Measurements from ENCODE around the gene TOM1L2.
"Not testable (repeated sequence)": the region's sequence is repeated elsewhere in the genome, so short reads cannot be mapped to it uniquely, and the experiment has no call there.

TOM1L2 gene

DNA sequence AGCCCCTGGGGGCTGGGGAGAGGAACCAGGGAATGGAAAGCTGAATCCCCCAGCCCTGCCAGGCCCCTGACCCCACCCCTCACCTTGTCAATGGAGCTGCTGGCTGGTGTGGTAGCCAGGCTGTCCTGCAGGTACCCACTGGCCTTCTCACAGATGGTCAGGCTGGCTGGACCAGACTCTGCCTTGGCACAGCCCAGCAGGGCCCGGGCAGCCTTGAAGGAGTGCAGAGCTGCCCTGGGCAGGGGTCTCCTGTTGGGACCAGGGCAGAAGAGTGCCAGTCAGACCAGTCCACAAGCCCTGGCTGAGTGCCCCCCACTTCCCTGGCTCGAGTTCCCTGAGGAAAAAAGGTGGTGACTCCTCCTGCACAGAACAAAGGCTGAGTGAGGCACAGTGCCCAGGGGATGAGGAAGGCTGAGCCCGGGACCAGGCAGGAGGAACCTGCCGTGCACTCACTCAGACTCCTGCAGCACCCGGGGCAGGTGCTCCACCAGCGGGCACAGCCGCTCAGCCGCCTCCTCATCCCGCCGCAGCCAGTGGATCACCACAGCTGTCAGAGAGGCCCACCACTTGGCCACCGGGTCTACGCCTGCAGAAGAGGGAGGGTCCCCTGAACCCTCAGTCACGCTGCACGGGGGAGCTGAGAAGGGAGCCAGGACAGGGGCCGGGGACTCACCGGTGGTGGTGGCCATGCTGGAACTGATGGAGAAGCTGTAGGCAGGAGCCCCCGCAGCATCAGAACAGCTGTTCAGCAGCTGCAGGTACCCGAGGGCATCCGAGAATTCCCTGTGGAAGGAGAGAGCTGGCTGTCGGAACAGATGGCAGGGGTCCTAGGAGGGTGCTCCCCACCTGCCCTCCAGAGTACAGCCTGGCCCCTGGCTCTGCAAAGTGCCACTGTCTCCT, 157.8 kb downstream of the TOM1L2 start:
- no peak for DNase-seq

DNA sequence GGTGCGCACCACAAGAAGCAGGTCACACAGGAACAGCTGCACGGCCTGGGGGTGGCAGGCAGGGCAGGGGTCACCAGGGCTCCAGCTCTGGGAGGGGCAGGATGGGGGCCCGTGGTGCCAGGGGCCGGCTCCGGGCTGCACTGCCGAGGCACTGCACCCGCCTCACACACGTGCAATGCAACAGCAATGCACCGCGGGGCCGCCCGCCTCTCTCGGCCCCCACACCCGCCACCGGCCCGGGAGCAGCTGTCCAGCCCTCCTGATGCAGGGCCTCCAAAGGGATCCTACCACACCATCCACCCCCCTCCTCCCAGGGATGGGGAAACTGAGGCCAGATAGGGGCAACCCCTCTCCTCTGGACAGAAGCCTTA, 158.5 kb downstream of the TOM1L2 start:
- DNase-seq = no peak

DNA sequence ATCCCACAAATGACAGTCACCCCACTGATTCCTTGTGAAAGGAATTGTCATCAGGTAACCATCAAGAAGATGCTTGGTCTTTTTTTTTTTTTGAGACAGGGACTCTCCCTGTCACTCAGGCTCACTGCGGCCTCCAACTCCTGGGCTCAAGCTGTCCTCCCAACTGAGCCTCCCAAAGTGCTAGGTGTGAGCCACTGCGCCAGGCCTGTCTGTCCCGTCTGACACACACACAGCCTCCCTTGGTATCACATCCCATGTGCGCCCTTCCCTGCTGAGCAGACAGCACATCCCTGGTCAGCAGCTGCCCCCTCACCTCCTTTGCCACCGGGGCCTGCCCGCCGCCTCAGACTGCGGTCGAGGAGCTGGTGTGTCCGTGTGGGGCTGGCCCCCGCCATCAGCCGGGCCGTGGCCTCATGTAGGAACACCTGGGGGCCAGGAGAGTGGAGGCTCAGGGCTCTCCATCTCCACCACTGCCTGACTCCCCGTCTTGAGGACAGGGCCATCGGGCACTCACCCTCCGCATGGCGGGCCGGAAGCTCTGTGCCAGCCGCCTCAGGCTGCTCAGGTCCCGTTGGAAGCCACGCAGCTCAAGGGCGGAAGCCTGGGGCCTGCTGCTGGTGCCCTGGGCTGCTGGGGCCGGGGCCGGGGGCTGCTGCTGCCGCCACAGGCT, 159.0 kb downstream of the TOM1L2 start:
- no peak for DNase-seq

DNA sequence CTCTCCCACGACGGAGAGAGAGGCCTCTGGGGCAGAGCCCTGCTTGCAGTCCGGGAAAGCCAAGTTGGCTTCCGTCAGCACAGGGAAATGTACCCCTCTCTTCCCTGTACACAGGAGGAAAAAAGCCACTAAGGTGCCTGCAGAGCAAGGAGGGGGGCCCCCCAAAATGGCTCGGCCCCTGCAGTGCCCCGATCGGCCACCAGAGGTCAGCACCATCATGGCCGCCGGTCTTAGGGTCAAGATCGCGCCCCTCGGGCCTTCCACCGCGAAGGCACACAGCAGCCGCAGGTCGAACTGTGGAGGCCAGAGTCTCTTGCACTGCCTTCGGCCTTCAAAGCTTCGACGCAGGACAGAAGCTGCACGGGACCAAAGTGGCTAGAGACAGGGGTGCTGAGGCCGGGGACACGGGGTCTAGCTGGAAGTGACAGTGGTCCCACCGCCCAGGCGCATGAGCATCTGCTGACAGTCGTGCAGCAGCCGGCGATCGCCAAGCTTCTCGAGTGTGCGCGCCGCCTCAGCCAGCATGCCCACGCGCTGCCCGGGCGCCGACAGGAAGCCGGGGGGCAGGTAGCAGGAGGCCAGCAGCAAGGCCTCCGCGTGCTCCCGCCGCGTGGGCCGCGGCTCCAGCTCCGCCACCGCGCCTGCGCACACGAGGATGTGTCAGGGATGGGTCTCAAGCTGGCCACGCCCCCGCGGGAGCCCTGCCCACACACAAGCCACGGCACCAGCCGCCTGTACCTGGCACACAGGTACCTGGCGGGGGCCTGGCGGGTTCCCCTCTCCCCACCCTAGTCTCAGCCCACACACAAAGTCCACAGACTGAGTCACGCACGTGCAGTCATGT, 159.8 kb downstream of the TOM1L2 start:
- DNase-seq = no peak

DNA sequence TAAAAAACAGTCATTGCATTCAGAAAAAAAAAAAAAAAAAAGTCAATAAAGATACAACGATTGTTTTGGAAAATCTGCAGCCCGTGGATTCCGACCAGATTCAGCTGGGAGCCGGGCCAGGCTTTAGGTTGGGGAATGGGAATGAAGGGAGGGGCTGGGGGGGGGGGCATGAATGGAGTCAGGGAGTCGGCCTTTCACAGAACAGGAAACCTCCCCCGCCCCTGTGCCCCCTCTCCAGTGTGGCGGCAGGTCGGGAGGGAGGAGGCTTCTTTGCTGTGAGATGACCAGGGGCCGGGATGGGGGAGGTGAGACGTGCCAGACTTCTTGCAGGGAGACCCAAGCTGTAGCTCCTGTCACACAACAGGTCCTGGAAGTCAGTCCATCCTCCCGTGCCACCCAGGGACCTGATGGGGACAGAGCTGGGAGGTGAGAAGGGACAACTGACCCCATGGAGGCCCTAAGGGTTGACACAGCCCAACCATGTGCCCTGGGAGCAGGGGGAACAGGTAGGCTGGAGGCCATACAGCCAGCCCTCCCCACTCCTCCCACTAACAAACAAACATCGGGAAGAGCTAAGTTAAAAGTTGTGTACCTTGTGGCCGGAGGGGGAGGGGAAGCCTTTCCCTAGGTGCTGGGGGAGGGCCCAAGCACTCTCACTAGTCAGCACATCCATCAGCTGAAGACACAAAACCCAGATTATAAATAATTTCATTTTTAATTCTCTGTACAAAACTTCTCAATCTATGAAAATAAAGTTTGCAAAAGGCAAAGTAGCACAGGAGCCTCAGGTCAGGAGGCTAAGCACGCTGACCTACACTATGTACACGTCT, 160.6 kb downstream of the TOM1L2 start:
- DNase-seq = no peak

DNA sequence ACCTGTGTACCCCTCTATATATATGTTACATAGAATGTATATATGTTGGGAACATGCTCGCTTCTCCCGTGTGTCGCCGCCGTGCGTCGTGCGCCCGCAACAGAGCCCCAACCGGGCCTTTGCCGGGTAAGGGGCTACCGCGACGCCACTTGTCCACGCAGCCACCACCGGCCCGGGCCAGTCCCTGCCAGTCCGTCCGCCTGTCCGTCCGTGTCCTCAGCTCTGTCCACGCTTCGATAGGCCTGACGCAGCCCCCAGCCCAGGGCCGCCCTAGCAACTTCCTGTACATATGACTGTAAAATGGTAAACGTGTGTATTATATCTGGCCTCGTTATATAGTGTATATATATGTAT, 161.3 kb downstream of the TOM1L2 start:
- DNase-seq = no peak

DNA sequence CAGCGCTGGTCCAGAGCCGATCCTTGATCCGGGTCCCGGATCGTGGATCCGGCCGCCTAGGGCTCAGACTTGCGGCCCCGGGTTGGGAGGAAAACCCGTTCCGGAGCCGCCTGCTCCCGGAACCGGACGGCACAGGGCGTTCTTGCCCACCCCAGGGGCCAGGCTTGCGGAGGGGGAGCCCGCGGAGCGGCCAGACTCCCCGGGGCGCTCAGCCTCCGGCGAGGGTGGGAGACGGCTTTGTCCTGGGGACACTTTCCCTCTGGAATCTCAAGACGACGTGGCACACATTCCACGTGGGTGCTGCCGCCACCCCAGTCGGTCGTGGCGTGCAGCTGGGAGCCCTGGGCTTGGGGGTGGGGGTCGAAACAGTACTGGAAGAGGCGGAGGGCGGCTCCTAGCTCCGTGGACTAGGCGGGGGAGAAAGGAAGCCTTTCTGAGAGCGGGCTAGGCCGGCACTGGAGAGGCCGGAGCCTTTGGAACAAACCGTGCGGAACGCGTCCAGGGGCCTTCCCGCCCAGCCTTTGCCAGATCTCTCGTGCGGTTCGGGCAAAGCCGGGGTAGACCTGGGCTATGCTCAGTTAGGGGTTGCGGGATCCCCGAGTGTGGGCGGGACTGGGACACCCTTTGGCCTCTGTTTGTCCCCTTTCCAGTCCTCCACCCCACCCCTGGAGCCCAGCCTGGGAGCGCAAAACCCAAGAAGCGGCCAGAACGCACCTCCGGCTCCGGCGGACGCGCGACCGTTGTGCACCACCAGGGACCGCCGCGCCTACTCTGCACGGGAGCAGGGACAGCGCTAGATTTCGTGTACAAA, 161.9 kb downstream of the TOM1L2 start:
- DNase-seq = peak; percentile 71

DNA sequence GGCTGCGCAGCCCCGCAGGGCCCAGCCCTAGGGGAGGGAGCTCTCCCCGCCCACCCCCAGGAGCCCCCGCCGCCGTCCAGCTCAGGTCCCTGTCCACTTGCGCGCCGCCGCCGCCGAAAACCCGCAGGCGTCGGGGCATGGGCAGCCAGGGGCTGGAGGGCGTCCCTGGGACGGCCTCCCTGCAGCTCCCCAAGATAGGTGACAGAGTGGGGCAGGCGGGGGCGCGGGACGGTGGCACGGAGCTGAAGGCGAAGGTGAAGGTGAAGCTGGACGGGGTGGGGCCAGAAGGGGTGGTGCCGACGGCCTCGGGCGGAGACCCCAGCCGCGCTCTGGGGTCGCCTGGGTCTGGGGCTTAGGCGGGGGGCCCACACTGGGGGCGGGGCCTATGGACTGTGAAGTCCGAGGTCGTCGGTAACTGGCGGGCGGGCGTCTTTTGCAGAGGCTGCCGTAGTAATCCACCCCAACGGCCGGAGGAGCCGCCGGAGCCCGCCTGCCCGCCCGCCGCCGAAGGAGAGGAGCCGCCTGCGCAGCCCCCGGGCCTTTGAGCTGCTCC, 162.6 kb downstream of the TOM1L2 start:
- DNase-seq = no peak

DNA sequence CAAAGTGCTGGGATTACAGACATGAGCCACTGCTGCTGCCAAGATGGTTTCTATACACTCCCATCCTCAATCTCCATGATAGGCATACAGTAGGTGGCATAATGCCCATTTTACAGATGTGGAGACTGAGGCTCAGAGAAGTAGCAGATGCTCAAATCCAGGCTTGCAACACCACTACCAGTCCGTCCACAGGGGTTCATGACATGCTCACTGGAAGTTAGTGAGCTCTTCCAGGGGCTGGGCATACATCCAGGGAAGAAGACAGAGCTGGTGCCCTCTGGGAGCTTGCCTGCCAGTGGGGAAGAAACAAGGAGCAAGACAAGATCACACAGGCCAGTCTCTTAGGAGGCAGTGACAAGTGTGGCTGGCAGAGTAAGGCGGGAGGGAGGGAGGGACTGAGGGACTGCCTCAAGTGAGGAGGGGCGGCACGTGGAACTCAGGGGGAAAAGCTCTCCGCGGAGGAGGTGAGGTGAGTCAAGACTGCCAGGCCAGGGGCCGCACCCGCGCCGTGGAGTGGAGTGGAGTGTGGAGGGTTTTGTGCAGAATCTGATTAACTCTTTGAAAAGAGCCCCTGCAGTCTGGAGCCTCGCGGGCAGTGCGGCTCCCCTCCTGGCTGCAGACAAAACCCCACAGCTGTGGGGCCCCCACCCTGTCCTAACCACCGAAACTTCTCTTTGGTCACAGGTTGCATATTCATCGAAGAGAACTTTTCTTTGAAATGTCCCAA, 163.3 kb downstream of the TOM1L2 start:
- no peak for DNase-seq

DNA sequence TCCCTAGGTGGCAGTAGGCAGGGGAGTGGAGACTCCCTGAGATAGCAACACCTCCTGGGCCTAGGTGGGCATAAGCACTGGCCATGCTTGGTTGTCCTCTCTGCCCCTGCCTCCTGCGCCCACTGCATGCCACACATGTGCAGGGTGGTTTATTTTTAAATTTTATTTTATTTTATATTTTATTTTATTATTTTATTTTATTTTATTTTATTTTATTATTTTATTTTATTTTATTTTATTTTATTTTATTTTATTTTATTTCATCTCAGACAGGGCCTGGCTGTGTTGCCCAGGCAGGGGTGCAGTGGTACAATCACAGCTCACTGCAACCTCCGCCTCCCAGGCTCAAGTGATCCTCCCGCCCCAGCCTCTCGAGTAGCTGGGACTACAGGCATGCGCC, 164.0 kb downstream of the TOM1L2 start:
- not testable (repeated sequence) for DNase-seq

DNA sequence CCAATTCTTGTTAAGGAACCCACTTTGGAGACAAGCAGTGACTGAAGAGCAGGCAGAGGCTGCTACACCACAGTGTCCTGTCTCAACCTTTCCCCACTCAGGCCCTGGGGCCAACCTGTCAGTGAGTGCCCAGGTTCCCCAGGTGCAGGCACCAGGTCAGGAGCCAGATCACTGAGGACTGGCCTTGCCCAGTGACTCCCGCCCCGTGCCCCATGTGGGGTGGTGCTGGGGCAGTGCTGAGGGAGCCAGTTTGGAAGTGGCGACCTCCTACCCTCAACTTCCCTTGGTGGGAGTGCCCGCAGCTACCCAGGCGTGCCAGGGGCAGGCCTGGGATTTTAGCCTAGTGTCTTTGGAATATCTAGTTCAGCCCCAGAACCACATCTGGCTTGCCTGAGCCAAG, 164.8 kb downstream of the TOM1L2 start:
- DNase-seq = no peak

DNA sequence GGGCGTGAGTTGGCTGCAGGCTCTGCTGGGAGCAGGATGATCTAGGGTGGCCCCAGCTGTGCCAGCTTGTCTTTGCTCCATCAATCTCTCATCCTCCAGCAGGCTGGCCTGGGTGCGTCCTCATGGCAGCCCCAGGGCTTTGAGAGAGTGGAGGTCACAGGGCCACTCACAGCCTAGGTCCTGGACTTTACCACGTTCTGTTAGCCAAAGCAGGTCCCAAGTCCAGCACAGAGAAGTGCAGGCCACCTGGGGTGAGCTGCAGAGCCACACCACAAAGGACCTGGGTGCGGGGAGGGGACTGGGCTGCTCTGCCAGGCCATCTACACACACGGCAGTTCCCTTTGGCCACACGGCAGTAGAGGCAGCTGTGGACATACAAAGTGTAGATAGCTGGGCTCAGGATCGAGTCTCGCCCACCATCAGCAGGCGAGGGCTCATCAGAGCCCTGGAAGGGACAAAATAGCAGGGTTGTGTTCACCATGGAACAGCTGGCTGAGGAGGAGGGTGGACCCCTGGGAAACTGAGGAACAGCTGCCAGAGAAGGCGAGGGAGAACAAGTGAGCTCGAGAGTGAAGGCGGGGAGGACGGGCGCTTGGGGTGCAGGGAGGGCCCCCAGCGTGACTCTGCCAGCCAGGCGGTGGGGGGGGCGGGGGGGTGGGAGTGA, 165.5 kb downstream of the TOM1L2 start:
- DNase-seq = no peak

DNA sequence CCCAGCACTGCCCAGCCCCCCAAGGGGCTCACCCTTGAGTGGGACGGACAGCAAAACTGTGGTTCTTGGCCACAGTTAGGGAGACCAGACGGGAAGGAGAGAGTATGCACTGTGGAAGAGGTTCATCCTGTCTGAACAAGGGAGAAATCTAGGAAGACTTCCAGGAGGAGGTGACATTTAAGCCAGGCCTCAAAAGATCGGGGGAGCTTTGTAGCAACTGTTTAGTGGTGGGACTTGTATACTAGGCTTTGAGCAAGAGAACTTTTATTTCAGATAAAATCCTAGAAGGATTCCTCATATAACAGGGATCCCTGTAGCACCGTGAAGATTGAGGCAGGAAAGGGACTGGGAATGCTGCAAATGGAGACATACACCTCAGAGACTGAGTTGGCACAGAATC, 166.2 kb downstream of the TOM1L2 start:
- no peak for DNase-seq

DNA sequence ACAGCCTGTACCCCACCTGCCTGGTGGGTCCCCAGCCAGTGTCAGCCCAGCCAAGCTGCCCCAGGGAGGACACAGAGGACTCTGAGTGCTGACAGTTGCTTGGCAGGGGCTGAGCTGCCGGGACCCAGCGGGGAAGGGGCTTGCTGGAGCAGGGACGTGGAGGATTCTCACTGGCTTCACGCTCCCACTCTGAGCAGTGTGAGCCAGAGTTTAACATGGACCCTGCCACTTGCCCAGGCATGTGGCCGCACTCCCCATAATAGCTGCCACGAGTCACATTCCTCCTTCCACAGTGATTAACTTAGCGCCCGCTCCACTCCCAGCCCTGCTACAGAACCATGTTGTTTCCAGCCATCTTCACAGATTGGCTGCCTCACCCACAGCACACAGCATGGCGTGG, 166.6 kb downstream of the TOM1L2 start:
- DNase-seq = no peak

DNA sequence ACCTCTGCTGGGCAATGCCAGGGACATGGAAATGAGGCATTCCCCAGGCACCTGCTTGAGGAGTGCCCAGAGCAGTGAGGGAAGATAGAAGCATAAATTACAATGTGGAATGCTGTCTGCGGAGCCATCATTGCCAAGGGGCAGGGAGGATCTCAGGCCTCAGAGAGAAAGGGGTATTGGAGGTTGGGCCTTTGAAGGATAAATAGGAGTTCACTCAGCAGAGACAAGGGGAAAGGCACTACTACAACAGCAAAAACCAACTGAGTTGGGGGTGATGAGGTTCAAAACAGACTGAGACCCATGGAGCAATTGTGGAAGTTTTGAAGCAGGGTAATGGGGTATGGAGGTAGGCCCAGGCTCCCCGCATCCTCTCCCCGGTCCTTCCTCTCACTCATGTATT, 168.2 kb downstream of the TOM1L2 start:
- DNase-seq = no peak

DNA sequence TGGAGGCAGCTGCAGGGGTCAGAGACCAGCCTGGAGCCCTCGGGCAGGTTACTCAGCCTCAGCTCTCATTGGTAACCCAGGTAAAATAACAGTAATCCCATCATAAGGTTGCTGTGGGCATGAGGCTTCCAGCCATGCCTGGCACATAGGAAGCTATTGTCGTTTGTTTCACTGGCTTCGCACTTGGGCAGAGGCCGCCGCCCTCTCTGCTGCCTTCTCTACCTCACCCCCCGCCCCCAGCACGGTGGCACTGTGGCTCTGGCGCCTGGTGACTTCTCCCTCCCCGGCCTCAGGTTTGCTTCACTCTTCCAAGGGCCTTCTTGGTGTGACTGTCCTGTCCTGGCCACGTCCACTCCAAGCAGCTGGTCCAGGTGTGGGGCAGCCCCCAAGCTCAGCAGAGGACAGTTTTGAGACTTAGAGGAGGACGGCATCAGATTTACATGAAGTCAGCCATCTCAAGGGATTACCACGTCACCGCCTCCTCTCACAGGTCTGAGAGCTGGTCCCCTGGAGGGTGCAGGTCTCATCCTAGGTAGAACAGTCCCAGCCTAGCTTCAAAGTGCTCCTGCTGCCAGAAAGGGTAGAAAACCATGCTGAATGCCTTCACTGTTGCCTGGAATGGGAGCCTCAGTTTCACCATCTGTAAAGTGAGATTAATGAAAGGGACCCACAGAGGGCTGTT, 170.3 kb downstream of the TOM1L2 start:
- DNase-seq = no peak

DNA sequence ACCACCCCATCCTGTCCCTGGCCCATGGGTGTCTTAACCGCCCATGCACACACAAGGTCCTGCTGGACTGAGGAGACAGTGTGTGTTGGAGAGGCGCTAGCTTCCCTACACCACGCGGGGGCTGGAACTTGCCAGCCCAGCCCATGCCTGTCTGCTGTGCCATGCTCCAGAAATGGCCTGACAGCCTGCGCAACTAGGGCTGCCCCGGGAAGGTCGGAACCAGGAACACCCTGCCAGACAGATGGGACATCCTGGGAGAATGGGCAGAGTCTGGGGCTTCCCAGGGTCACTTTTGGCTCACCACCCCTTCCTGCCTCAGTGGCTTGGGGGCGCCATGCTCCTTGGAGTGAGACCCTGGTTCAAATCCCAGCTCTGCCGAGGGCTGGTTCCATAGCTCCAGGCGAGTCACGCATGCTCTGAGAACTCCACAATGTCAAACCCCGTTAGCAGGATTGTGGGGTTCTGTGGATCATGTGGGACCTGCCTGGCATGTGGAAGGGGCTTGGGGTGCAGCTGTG, 171.6 kb downstream of the TOM1L2 start:
- no peak for DNase-seq

DNA sequence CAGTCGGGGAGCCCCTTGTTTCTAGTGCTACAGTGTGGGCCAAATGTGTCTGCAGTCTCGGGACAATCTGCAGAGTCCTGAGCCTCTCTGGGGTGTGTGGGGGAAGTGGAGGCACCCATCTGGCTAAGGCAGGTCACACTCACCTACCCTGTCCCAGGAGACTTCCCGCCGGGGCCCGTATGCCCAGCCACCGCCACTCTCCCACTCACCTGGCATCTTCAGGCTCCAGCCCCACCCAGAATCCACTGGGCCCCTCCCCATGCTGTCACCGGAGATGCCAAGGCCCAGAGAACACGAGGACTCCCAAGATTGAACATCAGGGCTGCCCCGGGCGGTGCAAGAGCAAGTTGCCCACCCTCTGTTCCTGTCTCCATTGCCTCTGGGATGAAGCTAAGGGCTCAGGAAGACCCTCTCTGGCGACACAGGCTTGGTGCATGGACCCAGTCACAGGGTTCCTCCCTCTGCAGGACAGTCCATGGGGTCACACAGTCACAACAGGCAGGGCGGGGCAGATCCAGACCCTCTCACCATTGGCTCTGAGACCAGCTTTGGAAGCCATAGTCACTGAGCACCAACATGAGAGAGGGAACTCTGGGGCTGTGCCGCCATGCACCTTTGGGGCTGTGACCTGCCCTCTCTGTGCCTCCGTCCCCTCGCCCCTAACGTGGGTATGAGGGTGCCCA, 173.5 kb downstream of the TOM1L2 start:
- DNase-seq = no peak
